GM06990 (cell line): ENCODE results near the gene TAB3.

ENCODE experiments used
- DNase-seq: peaks from one replicate; pipeline ENCODE4 v3.0.0-alpha.2; 2011; ENCODE audit not compliant: insufficient read length; ENCODE audit errors: extremely low read depth
- H3K27me3 ChIP-seq: replicated peaks from 2 replicates; pipeline ENCODE4 v1.6.0; 2011; ENCODE audit warnings: low read length; ENCODE audit not compliant: control insufficient read depth, insufficient read depth
- H3K36me3 ChIP-seq: 2 replicates; pipeline ENCODE4 v1.5.1; 2011; ENCODE audit warnings: low read length; ENCODE audit not compliant: control insufficient read depth, insufficient read depth
- H3K4me3 ChIP-seq: replicated peaks from 2 replicates; pipeline ENCODE4 v1.5.1; 2011; ENCODE audit warnings: low read depth, mild to moderate bottlenecking, control low read depth, low read length
- TF ChIP-seq, protein P1 (sequence below): IDR thresholded peaks from 2 replicates; pipeline ENCODE4 v1.5.1; 2011; ENCODE audit warnings: low read length, control low read depth, mild to moderate bottlenecking, inconsistent platforms; ENCODE audit not compliant: insufficient read depth, poor library complexity, severe bottlenecking

TAB3 gene

DNA sequence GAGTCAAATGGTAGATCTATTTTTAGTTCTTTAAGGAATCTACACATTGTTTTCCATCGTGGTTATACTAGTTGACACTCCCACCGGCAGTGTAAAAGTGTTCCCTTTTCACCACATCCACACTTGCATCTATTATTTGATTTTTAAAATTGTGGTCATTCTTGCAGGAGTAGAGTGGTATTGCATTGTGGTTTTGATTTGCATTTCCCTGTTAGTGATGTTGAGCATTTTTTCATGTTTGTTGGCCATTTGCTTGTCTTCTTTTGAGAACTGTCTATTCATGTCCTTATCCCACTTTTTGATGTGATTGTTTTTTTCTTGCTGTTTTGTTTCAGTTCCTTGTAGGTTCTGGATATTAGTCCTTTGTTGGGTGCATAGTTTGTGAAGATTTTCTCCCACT, 70.0 kb downstream of the TAB3 start:
- DNase-seq: no peak
- H3K36me3 ChIP-seq: no peaks in the 10 kb centered on the region
- no peak overlapping the region for H3K4me3 ChIP-seq
- TF ChIP-seq, protein P1, sequence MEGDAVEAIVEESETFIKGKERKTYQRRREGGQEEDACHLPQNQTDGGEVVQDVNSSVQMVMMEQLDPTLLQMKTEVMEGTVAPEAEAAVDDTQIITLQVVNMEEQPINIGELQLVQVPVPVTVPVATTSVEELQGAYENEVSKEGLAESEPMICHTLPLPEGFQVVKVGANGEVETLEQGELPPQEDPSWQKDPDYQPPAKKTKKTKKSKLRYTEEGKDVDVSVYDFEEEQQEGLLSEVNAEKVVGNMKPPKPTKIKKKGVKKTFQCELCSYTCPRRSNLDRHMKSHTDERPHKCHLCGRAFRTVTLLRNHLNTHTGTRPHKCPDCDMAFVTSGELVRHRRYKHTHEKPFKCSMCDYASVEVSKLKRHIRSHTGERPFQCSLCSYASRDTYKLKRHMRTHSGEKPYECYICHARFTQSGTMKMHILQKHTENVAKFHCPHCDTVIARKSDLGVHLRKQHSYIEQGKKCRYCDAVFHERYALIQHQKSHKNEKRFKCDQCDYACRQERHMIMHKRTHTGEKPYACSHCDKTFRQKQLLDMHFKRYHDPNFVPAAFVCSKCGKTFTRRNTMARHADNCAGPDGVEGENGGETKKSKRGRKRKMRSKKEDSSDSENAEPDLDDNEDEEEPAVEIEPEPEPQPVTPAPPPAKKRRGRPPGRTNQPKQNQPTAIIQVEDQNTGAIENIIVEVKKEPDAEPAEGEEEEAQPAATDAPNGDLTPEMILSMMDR: no peak
- H3K27me3 ChIP-seq: no peaks in the 10 kb centered on the region

- Histone ChIP-seq H3K27me3 (no peaks in the 10 kb centered on the region), H3K4me3 (no peak overlapping the region), H3K36me3 (no peaks in the 10 kb centered on the region)
- TF ChIP-seq, protein P1: no peak
- no peak for DNase-seq
These were observed 73.0 kb downstream of the TAB3 start for GRCh38 chrX:30816079-30816478.

- no peak for DNase-seq
- Histone ChIP-seq H3K27me3 (no peaks in the 10 kb centered on the region), H3K36me3 (no peaks in the 10 kb centered on the region), H3K4me3 (no peak overlapping the region)
- TF ChIP-seq, protein P1: no peak
These were observed 74.1 kb downstream of the TAB3 start for GRCh38 chrX:30814978-30815377.

GRCh38 chrX:30812326-30812725, 76.7 kb downstream of the TAB3 start:
- TF ChIP-seq, protein P1: no peak
- H3K4me3 ChIP-seq: no peak overlapping the region
- H3K27me3 ChIP-seq: no peaks in the 10 kb centered on the region
- no peaks in the 10 kb centered on the region for H3K36me3 ChIP-seq
- no peak for DNase-seq

DNA sequence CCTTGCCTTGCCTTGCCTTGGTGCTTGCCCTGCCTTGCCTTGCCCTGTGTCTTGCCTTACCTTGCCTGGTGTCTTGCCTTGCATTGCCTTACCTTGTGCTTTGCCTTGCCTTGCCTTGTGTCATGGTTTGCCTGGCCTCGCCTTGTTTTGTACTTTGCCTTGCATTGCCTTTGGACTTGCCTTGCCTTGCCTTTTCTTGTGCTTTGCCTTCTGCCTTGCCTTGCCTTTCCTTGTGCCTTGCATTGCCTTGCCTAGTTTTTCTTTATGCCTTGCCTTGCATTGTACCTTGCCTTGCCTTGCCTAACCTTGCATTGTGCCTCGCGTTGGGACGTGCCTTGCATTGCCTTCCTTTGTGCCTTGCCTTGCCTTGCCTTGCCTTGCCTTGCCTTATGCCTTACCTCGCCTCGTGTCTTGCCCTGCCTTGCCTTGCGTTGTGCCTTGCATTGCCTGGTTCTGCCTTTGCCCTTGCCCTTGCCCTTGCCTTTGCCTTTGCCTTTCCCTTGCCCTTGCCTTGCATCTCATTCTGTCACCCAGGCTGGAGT, 82.8 kb downstream of the TAB3 start:
- Histone ChIP-seq H3K36me3 (no peaks in the 10 kb centered on the region), H3K4me3 (no peak overlapping the region), H3K27me3 (no peaks in the 10 kb centered on the region)
- TF ChIP-seq, protein P1: no peak
- no peak for DNase-seq

GRCh38 chrX:30804462-30804861, 84.6 kb downstream of the TAB3 start:
- Histone ChIP-seq H3K4me3 (no peak overlapping the region), H3K36me3 (no peaks in the 10 kb centered on the region), H3K27me3 (no peaks in the 10 kb centered on the region)
- no peak for DNase-seq
- TF ChIP-seq, protein P1: no peak
